T-helper 1 cell (primary cell): ENCODE results near the gene SHB.

Experiments
- DNase-seq, 5 donors: peaks; one replicate each; pipeline ENCODE4 v3.0.0-alpha.2; 2012 to 2020

Gene SHB

DNA sequence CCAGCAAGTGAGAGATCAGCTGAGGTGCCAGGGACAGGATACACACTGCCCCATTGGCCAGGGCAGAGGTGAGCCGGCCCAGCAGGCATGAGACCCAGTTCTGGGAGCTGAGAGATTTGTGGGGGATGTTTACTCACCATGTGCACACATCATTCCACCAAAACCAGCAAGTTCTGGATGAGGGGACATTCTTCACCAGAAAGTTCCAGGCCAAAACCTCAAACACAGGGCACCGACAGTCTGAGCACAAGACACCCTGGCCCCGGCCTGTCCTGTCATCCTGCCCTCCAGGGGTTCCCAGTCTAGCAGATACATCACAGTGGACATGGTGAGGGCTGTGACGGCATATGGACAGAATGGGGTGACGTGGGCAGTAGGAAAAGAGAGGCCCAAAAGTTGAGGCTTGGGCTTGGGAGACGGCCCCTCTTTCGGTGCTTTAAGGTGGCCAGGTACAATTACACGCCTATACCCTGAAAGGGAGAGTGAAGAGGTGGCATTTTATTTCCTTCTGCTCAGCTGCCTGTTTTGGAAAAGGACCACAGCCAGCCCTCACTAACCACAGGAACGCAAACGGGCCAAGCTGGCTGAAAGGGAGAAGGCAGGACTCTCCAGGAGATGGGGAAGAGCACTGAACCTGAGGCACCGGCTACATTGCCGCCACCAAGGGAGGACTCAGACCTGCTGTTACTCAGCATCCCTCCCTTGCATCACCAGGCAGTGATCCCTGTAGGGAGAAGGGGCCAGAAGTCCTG lies 64.0 kb downstream of the SHB start:
- DNase-seq, result no peak

GRCh38 chr9:38003946-38004808 lies 64.8 kb downstream of the SHB start:
- DNase-seq, result no peak

DNA sequence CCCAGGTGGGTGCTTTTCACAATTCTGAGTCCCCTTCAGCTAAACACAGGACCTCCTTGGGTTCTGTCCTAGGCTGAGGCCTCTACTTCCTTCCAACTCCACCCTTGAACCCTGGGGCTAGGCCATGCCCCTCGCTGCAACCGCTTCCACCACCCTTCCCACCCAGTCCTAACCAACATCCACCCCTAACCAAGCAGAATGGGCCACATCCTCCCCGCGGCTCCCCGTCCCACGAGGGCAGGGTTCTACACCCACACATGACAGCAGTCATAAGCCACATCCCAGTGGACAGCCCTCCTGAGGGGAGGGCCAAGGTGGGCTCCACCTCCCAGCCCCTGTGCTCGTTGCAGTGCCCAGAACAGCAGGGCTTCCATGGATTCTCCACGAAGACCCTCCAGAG lies 65.8 kb downstream of the SHB start:
- DNase-seq, result no peak

DNA sequence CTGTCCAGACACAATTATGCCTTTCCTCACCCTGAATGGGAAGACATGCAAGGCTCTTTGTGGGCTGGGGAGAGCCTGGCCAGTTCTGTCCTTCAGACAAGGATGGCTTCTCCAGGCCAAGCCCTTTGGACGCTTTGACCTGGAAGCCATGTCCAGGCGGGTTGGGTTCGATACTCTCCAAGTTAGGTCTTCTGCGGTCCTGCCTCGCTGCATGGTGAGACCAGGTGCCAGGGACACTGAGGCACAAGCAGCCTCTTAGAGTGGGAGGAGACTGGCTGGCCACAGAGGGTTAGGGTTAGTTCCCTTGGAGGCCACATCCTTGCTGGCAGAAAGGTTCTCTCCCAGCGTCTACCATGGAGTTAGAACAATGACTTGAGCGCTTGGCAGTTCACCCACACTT lies 67.6 kb downstream of the SHB start:
- DNase-seq, result no peak

GRCh38 chr9:38000735-38001134 lies 68.3 kb downstream of the SHB start:
- no peak for DNase-seq

GRCh38 chr9:38000332-38000731 lies 68.7 kb downstream of the SHB start:
- no peak for DNase-seq

DNA sequence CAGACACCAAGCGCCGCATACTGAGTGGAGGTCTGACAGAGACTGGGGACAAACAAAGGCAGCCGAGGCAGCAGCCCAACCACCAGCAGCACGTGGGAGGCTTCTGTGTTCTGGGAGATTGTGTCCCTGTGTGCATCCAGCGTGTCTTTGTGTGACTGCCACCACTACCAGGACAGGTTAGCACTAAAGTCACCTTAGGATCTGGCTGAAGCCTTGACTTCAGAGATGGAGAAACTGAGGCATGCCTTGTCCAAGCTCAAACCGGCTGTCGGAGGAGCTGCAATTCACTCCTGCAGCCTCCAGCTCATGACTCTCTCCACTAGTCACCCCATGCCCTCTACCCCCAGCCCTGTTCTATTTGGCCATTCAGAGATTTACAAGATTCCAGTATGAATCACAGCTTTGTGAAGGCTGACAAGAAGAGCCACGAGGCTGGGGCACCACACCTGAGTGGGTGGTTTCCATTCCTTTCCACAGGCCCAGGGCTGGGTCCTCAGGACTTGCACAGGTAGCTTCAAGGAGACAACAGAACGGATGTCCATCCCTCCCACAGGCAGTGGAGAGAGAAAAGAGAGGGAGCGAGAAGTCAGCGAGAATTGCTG lies 69.3 kb downstream of the SHB start:
- no peak for DNase-seq

GRCh38 chr9:37998881-37999587 lies 70.0 kb downstream of the SHB start:
- no peak for DNase-seq

DNA sequence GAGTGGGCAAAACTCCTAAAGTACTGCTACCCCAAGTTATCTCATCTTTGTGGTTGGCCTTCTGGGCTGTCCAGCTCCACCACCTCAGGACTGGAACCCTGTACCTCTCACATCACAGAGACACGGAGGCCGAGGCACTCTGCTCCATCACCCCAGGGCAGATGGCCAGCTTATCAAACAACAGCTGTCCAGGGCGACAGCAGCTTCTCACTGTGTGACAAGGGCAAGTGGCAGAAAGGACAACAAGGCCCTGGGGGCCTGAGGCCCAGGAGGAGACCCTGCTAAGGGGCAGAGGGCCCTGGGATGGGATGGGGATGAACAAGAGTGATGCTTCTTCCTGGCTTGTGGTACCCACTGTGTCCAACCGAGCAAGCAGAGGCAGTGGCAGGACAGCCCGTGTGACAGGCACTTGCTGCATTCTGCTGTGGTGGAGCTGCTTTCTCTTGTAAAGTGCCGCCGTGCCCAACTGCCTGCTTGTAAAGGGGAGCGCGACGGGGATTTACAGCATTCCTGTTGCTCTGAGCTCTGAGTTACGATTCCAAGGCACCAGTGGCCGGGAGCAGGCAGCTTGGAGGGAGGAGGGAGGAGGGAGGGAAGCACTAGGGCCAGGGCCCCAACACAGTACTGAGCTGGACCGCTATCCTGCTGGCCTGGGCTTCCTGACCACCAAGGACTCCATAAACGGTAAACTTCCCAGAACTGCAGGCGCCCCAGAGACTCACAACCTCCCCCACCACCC lies 71.2 kb downstream of the SHB start:
- DNase-seq, result no peak

DNA sequence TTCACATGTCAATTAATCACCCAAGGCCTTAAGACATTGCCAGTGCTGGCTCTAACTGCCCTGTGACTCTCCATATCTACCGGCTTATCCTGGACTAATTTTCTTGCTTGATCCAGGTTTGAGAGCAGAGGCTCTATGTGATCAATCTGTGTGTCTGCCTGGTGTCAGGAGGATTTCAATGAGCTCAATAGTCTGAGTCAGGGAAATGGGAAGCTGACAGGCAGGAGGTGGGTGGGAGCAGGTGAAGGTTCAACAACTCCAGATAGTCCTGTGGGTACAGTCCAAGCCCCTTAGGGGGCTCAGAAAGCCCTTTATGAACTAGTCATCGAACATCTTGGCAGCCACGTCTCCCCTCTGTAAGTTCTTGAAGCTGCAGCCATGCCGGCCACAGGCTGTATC lies 72.2 kb downstream of the SHB start:
- no peak for DNase-seq

DNA sequence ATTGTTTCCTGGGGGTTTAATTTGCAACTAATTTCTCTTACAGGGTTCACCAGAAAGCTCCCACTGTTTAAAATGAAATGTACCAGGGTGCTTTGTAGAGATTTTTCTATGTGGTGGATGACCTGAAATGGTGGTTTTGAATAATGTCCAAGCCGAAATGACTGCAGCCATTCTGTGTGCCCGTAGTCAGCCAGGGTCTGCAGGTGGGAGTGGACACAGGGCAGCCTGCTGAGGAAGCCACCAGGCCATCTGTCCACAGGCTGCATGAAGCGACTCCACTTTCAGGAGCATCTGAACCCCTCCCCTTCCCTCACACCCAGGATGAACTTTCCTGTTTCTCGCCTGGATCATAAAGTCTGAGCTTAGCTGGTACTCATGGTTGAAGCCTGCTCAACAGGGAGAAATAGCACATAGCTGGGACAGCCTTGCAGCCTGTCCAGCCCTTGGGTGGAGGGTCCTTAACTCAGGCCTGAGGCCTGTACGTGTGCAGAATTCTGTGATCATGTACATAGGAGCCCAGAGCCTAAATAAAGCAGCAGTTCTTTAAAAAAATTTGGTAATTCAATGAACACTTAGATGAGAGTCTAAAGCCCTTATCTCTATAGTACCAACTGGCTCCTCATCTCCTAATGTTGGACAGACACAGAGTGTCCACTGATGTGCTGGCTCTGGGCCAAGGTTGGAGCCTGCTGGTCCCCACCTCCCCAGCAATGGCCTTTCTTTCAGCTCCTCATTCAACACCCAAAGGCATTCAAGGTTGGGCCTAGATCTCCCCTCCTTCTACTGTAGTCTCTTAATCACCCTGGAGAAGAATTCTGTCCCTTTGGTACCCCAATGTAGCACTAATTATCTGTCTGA lies 72.8 kb downstream of the SHB start:
- no peak for DNase-seq

- DNase-seq, result no peak
These were observed 73.7 kb downstream of the SHB start for GRCh38 chr9:37995348-37995737.

- DNase-seq, result peak in 1 of 5 donors; percentile 52
These were observed 74.2 kb downstream of the SHB start for GRCh38 chr9:37994639-37995347.

DNA sequence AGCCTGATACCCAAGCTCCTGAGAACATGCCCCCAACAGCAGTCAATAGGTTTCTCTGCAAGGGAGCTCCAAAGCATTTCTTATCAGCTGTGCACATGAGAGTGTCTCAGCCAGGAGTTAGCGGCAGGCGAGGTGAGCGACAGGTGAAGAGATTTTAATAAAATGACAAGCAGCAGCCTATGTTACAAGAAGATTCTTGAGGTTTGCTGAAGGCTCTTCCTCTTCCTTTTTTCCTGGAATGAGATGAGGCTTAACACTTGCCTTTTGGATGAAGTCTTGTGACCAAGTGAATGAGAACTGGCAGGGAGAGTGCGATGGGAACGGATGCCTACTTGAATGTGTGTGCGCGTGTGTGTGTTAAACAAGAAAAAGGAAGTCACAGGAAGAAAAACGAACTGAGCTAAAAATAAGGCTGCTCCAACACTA lies 76.1 kb downstream of the SHB start:
- no peak for DNase-seq

DNA sequence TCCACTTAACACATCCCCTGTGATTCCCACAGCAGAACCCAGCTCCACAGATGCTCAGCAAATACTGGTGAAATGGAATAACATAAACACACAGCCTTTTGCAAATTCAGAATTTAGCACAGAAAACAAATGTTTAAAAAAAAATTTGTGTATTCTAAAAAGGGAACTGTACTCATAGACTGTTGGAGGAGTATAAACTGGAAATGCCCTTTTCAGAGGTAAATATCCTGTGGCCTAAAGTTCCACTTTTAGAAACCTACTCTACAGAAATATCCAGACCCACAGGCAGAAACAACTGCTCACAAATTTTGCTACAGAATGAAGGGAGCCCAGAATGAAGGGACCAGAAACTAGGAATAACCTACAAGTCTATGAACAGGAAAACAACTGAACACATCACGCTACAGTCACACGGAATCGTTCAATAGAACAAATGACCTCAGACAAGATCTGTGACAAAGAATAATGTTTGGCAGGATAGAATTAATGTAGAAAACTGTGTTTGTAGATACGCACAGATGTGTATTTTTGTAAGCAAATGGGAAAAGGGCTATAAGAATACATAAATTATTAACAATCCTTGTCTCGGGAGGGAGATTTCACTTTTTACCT lies 78.5 kb downstream of the SHB start:
- no peak for DNase-seq

GRCh38 chr9:37989701-37990100 lies 79.3 kb downstream of the SHB start:
- no peak for DNase-seq

DNA sequence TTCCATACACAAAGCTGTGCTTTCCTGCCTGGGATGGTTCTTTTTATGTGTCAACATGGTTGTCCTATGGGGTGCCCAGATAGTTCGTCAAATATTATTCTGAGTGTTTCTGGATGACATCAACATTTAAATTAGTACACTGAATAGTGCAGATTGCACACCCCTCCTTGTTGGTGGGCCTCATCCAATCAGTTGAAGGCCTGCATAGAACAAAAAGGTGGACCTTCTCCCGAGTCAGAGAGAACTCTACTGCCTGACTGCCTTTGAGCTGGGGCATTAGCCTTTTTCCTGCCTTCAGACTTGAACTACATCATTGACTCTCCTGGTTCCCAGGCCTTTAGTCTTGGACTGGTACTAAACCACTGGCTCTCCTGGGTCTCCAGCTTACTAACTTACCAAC lies 80.4 kb downstream of the SHB start:
- DNase-seq, result no peak

- DNase-seq, result no peak
These were observed 81.0 kb downstream of the SHB start for GRCh38 chr9:37988041-37988440.

DNA sequence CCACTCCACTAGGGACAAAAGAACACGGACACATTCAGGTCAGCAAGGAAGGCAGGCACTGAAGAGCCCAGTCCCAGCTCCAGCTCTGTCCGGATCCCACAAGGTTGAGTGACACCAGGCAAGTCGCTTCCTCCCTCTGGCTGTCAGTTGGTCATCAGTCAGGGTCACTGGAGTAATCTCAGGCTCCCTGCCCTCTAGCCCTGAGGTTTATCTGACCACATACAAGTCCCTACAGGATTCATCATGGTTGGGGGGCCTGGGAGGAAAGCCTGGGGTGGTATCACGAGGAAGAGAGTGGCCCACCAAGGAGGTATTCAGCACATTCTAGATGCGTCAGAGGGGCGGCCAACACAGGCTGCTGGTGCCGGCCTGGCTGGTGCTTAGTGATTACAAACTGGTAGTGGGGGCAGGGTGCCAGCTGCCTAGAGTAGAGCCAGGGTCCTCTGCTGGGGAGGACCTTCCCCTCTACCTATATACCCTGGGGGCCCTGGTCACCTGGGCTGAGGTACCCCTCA lies 81.5 kb downstream of the SHB start:
- no peak for DNase-seq

- no peak for DNase-seq
These were observed 82.2 kb downstream of the SHB start for GRCh38 chr9:37986771-37987258.
